SJSA1 (cell line): ENCODE results near the gene KLHDC8A. TPM values are rescaled to one million over a fixed set of nuclear protein-coding genes. Genes with fewer than 3 reads are reported as not detected.

ENCODE experiments used
- total RNA-seq: library from RNA; depleted of rRNA; stranded (reverse); fragments of >200 nt; shearing (Covaris generic); gene quantifications from 2 replicates; pipeline ENCODE4 v1.2.3, GENCODE V29; 2014; rRNA removed

KLHDC8A gene
- total RNA-seq, 1 experiment from 2014 or later, result not detected

Other genes with a start within 250 kb of the KLHDC8A start
- 15.2 and 30.2 TPM in 2 replicates for gene RBBP5, start 234.9 kb downstream of the KLHDC8A start, total RNA-seq
- gene DSTYK, start 145.2 kb downstream of the KLHDC8A start, total RNA-seq, result 8.3 and 10.2 TPM in 2 replicates
- gene TMCC2, start 129.0 kb downstream of the KLHDC8A start, total RNA-seq, result 8.2 and 10.3 TPM in 2 replicates
- 2.9 and 5.8 TPM in 2 replicates for gene NUAK2, start 35.2 kb downstream of the KLHDC8A start, total RNA-seq
- gene LEMD1, start 65.1 kb upstream of the KLHDC8A start, total RNA-seq, result not detected in 2 replicates
- gene BLACAT1, start 99.1 kb upstream of the KLHDC8A start, total RNA-seq, result not detected in 2 replicates
- gene CDK18, start 147.7 kb upstream of the KLHDC8A start, total RNA-seq, result 0.05 TPM in 1 of 2 replicates, not detected in the other